Stimulated activated CD8-positive, alpha-beta memory T cell treated with anti-CD3 and anti-CD28 coated beads, Interleukin-12 subunit alpha, Interleukin-12 subunit beta, amount 100 ng/mL, for 24 hours (primary cell): ENCODE results near the gene OBSCN.

ENCODE experiments used
- DNase-seq: peaks from one replicate; pipeline ENCODE4 v3.0.0-alpha.2; 2020; ENCODE audit errors: extremely low read depth

OBSCN gene

DNA sequence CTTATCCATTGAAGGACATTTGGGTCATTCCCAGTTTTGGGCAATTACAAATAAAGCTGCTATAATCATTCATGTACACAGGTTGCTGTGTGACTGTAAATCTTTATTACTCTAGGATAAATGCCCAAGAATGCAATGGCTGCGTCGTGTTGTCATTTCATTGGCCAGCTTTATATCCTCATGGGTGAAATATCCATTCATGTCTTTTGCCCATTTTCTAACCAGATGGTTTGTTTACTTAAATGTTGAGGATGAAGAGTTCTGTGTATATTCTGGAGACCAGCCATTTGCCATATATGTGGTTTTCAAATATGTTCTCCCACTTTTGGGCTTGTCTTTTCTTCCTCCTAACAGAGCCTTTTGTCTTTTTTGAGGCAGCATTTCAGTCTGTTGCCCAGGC lies 173.5 kb downstream of the OBSCN start:
- no peak for DNase-seq

DNA sequence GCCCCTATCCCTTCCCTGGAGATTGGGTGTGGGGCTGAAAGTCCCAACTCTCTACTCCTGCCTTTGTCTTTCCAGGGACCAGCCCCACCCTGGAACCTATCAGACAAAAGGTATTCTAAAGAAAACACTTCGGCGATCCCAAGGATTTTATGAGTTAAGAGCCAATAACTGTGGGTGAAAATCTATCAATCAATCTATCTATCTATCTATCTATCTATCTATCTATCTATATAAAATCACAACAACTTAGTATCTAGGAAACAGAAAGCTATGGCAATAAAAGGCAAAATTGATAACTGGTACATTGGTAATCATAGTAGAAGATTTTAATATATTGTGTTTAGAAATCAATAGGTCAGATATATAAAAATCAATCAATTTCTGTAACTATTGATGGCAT lies 175.9 kb downstream of the OBSCN start:
- no peak for DNase-seq

DNA sequence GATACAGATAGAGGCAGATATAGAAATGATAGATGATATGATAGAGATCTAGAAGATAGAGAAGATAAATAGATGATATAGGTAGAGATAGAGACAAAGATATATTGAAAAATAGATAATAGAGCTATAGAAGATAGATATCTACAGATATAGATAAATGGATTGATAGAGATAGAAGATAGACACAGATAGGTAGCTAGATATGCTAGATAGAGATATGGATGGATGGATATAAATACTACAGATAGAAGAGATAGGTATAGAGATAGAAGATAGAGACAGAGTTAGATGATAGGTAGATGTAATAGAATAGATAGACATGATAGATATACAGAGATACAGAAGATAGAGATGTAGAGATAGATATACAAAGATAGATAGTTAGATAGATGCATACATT lies 177.4 kb downstream of the OBSCN start:
- DNase-seq, result no peak

DNA sequence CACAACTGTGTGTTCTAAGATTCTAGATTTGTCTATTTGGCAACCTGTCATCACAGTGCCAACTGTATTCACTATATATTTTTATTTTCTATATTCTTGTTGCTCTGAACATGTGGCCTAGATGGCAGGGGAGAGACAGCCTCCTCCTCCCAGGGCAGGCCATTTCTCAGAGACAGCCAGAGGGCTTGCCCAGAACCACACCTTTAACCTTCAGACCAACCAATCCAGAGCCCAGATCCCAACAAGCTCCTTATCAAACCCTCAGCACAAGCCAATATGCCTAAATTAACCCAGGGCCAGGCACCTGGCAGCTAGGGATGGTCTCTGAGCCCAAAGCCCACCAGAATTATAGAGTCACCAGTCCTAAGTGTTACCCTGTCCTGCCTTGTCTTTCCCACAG lies 179.5 kb downstream of the OBSCN start:
- DNase-seq, result no peak

DNA sequence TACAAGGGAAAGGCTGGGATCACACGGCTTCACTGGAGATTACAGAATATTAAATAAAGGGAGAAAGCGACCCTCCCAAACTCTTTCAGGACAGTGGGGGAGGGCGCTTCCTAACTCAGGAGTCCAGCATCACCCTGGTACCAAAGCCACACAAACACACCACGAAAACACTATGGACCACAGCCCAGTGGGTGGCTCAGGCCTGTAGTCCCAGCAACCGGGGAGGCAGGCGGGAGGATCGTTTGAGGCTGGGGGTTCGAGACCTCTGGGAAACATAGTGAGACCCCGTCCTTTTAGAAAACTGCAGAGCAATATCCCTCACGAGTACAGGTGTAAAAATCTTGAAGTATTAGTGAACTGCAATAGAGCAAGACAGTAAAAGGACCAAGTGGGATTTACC lies 182.8 kb downstream of the OBSCN start:
- no peak for DNase-seq

DNA sequence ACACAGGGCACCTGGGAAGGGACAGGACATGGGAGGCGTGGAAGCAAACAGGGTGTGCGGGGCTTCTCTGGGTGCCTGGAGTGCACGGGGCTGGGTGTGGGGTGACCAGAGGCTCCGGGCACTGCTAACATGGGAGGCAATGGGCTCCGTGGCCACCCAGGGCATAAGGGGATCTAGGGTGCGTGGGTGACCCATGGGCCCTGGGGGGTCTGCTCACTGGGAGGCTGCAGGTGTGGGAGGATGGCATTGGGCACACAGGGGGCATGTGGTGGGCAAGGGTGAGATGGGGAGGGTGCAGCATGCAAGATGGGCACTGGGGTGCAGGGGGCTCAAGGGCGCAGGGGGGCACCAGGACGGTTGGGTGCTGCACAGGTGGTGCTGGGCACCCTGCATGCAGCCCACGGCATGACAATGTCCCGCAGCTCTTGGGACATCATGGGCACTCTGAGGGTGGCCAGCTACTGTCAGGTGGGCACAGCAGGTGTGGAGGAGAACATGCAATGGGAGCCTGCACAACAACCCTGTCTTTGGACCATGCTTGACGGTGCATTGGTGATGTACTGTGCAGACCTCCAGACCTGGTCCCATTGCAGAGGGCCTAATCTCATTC lies 183.7 kb downstream of the OBSCN start:
- no peak for DNase-seq

DNA sequence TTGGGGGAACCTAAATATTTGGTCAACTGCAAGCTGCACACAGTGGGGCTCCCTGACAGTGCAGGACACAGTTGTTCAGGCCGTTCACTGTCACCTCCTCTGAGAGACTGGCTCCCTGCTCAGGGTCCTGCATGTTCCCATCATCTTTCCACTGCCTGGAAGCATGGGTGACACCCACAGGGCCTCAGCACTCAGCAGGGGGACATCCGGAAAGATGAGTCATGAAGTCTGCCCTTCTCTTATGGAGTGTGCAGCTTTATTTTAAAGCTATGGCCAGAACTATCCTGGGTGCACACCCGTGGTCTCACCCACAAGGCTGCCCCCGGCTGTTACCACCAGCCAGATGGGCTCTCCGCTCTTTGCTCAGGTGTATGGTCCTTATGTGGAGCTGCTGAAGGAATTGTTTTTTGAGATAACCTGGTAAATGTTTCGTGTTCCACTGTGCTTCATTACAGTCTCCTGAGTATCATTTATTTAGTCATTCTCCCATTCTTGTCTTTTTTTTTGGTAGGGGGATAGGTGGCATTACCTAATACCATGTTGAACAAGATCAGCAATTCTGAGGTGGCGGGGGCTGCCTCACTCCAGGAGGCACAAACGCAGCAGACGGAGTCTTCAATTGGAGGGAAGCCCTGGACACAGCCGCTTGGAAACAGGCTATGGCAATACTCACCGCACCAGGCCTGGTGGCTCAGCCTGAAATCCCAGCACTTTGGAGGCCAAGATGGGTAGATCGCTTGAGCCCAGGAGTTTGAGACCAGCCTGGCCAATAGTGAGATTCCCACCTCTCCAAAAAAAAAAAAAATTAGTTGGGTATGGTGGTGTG lies 184.5 kb downstream of the OBSCN start:
- DNase-seq, result no peak

DNA sequence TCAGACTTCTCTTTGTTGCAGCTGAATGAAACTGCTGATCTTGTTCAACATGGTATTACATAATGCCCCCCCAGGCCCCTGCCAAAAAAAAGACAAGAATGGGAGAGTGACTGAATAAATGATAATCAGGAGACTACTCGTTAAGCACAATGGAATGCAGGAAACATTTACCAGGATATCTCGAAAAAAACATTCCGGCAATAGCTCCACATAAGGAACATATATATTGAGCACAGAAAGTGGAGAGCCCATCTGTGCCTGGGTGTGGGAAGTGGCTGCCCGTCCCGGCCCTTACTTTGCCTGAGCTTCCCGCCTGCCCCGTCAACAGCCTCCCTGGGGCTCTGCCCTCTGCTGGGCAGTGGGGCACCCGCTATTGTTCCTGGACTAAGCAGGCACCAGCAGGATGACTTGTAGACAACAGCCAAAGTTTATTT lies 185.4 kb downstream of the OBSCN start:
- DNase-seq, result no peak

DNA sequence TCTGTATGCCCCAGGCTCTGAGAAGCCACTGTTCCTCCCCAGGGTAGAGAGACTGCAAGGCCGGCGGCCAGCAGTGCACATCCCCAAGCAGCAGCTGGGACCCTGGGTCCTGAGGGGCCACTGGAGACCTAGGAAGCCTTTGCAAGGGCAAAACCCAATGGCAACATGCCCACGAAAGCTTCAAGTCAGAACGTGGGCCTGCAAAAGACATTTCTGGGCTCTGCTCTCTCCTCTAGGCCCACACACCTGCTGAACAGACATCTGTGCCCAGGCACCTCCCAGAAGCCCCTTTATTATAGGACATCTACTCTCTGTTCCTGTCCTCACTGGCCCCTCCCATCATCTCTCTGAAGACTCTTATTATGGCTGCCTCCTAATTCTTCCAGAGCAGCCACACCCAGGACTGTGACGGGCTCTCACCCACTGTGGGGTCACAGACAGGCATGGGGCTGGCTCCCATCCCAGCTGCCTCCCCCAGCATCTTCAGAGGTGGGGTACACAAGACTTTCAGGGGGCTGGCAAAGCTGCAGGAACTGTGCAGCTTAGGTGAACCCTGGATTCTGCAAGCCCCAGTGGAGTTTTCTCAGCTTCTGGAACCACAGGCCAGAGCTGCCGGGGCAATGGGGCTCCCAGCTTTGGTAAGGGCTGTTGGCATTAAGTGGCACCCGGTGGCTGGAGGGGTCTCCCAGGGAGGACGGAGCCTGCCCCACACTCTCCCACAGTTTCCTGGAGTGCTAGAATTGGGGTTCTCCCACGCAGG lies 186.1 kb downstream of the OBSCN start:
- DNase-seq, result no peak

DNA sequence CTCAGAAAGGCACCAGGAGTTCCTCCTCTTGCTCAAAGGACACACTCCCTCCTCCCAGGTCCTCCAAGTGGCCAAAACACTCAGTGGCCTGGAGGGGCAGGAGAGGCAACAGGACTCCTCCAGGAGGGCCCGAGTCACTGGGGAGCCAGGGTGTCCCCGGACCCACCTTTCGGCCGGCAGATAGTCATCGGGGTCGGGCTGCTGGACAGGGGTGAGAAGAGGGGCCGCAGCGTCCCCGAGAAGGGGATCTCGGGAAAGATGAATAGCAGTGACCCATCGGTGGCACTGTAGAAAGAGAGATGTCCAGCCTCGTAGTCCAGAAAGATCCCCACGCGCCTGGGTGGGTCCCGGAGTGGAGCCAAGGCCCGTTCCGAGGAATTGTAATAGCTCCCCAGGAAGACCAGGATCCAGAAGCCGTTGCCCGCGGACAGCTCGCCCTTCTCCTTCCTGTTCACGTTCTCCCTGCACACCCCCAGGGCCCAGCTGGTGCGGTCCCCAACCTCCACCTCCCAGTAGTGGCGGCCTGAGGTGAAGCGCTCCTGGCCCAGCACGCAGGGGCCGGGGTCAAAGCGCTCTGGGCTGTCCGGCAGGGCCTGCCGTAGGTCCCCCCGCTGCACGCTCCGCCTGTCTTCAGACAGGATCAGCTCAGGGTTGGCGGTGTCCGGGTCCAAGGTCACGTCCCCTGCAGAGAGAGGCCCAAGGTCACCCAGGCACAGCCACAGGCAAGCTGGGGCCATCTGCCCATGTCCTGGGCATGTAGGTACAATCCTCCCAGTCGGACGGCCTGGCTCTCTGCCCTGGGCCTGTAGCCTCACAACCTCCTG lies 186.9 kb downstream of the OBSCN start:
- no peak for DNase-seq

DNA sequence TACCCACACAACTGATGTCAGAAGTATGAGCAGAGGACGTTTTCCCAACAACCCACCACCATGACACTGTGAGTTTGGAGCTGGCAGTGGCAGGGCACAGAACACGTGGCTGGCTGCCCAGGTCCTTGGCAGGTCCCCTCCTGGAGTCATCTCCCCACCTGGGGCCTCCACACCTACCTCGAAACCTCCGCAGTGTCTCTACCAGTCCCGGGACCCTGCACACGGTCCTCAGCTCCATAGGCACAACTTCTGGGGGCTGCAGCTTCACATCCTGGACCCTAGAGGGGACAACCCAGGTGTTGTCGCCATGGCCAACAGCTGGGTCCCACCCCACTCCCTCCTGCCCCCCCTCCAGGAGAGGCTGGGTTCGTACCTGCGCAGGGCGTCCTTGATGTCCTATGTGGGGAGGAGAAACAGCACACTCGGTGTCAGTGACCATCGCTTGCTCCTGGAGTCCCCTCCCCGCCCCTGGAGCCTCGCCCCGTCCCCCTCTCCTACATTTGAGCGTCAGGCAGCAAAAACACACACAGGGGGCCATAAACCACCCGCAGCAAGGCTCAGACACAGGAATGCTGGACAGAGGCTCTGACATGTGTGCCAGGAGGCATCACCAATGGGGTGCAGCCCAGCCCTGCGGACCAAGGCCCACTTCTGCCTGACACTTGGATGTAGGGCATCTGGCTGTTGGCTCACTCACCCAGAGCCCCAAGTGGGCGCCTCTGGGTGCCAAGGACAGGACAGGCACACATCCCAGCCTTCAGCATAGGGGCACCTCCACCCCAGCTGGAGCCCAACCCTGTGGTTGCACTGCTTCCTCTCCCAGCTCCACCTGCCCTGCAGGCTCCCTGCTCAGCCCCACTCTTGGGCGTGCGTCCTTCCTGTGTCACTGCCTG lies 189.2 kb downstream of the OBSCN start:
- no peak for DNase-seq

DNA sequence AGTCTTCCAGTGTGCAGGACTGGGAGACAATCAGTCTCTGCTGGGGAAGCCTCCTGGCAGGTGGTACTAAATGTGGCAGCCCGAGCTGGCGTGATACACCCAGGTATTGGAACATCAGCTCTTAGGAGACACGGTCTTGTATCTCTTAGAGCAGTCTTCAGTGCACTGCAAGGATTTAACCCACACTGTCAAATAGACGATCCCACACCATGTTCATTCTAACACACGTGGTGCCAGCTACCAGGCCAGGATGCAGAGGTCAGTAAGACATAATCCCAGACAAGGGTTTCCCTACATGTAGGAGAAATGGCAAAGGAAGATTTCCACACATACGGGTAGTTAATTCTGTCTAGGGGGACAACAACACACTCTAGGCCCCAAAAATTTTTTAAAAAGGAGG lies 190.1 kb downstream of the OBSCN start:
- no peak for DNase-seq

DNA sequence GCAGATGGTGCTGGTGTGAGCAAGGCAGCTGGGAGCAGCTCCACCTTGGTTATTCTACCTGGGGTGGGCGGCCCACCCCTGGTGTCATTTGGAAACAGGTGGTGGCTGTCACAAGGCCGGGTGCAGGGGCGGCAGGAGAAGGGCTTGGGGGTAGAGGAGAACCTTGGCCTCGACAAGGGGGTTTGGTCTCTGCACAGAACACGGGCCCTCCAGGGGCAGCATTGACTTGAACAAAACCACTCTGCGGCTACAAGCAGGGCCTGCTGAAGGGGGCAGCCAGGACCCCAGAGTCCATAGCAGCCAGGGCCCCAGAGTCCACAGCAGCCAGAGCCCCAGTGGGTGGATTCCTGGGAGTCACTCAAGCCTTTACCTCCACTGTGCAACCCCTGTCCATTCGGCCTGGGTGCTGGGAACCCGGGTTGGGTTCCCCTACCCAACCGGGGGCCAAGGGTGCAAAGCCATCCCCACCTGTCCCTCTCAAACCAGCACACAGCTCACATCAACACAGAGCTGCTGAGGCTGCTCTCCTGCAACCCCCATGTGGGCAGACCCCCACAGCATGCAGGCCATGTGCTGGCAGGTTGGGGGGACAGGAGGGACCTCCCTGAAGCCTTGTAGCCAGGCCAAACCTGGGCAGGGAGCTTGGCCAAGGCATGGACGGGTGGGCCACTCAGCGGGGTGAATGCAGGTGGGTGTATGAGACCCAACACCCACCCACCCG lies 191.1 kb downstream of the OBSCN start:
- DNase-seq, result no peak

DNA sequence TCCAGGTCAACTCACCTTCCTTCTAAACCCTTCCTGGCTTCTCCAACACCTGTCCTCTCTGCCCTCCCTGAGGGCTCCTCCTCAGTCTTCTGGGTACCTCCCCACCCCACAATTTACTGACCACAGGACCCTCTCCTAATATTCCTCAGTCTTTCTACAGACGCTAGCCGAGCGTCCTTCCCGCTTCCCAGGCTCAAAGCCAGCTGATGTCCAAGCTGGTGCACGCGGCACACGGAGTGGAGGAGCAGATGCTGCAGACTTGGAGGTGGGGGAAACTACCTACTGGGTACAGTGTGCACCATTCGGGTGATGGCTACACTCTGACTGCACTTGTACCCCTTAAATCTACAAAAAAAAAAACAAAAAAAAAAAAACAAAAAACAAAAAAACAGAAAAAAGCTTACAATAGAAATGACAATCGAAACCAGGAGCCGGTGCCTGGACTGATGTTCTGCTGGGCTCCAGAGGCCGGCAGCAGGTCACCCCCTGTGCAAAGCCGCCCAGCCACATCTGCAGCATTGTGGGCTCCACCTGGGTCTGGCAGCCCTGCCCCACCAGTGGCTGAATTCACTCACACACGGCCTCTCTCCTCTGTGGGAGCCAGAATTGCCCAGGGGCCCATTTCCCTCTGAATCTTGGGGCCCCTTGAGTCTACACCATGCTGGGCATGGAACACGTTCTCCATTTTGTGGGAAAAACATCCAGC lies 191.8 kb downstream of the OBSCN start:
- no peak for DNase-seq

DNA sequence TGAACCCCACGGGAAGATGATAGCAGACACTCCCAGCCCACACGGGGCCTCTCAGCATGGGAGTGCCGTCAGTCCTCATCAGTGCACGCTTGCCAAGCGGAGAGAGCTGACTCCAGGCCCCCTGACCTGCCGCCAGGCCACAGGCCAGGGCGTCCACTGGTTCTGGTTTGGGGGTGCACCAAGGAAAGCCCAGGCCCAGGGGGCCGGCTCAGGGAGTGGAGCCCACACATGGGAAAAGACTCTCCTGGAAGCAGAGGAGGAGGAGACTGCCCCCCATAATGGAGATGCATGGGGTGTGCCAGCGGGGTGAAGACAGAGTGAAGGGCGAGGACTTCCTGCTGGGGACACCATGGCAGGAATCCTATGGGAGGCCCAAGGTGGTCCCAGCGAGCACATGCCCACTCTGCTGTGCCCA lies 192.4 kb downstream of the OBSCN start:
- no peak for DNase-seq

DNA sequence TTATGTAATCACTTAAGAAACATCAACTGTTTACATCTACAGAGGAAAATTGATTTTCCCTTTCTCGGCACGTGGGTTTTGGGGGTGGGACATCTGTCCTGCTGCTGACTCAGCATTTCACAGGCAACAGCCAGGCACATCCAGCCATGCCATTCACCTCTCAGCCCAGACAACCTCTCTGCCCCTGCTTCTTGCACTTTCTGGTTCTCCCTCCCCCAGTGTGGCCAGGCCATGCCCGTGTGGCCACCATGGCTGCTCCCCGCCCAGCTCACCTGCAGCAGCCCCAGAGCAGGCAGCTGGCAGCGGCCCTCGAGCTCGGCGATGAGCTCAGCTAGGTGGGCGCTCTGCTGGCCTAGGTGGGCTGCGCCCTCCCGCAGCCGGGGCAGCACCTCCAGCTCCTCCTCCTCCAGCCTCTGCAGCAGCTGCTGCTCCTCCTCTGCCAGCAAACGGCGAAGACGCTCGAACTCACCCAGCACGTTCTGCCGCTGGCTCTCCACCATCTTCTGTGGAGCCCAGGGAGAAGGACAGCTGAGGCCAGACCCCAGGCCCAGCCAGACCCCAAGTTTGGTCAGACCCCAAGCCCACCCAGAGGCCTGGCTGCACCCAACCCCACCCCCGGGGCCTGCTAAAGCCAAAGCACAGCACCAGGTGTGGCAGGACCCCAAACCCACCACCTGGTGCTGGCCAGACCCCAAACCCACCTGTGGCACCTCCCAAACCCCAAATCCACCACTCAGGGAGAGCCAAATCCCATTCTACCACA lies 193.0 kb downstream of the OBSCN start:
- no peak for DNase-seq

DNA sequence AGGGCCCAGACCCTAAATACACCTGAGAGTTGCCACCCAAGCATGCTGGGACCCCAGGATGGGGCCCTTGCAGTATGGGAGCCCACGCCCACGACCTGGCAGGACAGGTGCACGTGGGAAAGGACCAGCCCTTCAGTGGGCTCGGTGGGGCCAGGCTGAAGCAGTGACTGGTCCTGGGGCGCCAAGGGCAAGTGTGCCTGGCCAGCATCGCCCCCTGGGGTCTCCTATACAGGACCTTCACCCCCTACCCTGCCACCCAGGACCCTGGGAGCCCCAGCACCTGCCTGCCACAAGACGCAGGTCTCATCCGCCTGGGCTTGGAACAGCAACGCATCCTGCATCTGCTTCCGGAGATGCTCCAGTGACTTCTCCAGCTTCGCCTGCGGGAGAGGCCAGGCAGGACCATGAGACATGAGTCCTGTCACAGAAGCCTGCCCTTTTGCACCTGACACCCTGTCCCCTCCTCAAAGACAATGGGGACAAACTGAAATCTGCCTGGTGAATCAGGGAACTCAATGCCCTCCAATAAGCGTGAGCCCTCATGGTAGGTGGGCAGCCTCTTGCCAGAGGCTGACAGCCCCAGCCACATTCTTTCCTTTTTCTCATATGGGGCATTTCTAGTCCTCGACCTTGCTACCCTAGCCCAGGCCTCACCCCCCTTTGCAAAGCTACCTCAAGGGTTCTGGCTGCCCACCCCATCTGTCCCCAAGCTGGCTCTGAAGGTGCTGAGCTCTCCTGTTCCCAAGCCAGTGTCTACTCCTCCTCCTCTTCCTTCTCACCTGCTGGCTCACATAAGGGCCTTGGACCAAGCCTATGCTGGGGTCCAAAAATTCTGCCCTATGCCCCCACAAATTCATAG lies 194.2 kb downstream of the OBSCN start:
- DNase-seq, result no peak

DNA sequence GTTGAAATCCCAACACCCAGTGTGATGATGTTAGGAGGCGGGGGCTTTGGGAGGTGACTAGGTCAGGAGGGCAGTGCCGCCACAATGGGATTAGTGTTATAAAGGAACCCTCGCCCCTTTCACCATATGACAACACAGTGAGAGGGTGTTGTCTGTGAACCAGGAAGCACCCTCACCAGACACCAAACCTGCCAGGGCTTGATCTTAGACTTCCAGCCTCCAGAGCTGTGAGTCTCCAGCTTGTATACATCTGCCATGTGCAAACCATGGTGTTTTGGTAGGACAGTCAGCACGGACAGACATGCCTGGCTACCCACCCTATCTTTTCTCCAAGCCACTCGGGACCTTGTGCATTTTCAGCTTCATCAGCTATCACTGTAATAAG lies 194.8 kb downstream of the OBSCN start:
- DNase-seq, result no peak
